ENCODE measurements around the gene PRSS21.

The PRSS21 gene

DNA sequence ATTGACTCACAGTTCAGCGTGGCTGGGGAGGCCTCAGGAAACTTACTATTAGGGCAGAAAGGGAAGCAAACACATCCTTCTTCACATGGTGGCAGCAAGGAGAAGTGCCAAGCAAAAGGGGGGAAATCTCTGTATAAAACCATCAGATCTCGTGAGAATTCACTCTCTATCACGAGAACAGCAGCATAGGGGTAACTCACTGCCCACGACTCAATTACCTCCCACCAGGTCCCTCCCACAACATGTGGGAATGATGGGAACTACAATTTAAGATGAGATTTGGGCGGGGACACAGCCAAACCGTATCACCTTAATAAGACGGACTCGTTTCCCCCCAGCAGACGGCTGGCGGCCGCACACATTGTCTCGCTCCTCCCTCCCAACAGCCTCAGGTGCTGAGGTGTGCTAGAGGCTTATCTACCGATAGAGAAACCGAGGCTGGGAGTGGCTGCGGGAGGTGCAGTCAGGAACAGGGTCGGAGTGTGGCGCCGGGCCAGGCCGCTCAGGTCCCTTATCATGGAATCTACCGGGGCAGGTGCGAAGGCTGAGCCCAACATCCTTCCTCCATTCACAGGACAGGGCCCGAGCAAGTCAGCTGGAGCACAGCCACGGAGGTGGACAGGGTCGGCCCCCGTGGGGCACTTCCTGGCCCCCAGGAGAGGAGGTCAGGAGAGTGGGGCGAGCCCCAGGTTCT, 8.2 kb downstream of the PRSS21 start:
- ChIA-PET CTCF (no interaction called here), POLR2A (no interaction called here)
- DNase-seq (ENCODE audit: extremely low spot score), result no peak
- TF ChIP-seq, protein P1, sequence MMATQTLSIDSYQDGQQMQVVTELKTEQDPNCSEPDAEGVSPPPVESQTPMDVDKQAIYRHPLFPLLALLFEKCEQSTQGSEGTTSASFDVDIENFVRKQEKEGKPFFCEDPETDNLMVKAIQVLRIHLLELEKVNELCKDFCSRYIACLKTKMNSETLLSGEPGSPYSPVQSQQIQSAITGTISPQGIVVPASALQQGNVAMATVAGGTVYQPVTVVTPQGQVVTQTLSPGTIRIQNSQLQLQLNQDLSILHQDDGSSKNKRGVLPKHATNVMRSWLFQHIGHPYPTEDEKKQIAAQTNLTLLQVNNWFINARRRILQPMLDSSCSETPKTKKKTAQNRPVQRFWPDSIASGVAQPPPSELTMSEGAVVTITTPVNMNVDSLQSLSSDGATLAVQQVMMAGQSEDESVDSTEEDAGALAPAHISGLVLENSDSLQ (IDR thresholded peaks at IDR 0.05), result no peak
- TF ChIP-seq ARNT (IDR thresholded peaks at IDR 0.05) (no peak), L3MBTL2 (conservative IDR thresholded peaks at IDR 0.05) (no peak), SUZ12 (IDR thresholded peaks at IDR 0.05) (no peak), FOXK2 (IDR thresholded peaks at IDR 0.05) (no peak), NFRKB (IDR thresholded peaks at IDR 0.05) (no peak), CTBP1 (IDR thresholded peaks at IDR 0.05; ENCODE audit: borderline replicate concordance) (no peak), LEF1 (IDR thresholded peaks at IDR 0.05; ENCODE audit: borderline replicate concordance) (no peak), HDGF (IDR thresholded peaks at IDR 0.05; ENCODE audit: borderline replicate concordance) (no peak), ZNF384 (IDR thresholded peaks at IDR 0.05) (no peak), TARDBP (IDR thresholded peaks at IDR 0.05) (no peak), ELF4 (IDR thresholded peaks at IDR 0.05) (no peak), FOXM1 (IDR thresholded peaks at IDR 0.05; ENCODE audit: borderline replicate concordance) (no peak), SP1 (IDR thresholded peaks at IDR 0.05) (no peak), FOXA1 (IDR thresholded peaks at IDR 0.05) (no peak), BHLHE40 (IDR thresholded peaks at IDR 0.05; ENCODE audit: borderline replicate concordance) (no peak)

DNA sequence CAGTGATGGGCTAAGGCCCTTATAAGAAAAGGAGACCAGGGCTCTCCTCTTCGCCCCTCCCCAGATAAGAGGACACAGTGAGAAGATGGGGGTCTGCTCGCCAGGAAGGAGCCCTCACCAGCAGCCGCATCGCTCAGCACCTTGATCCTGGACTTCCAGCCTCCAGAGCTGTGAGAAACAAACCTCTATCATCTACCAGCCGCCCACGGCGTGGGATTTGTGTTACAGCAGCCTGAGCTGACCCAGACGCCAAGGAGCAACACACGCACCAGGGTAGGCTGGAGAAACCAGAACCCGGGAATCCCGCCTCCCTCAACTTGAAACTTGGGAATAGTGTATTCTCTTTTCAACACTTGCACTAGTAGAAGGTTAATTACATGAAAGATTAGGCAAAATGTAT, 8.9 kb downstream of the PRSS21 start:
- POLR2A ChIA-PET, result no interaction called here
- CTCF ChIA-PET, result no interaction called here
- no peak for TF ChIP-seq SUZ12 (IDR thresholded peaks at IDR 0.05)
- TF ChIP-seq SP1 (IDR thresholded peaks at IDR 0.05), result no peak
- no peak for TF ChIP-seq FOXM1 (IDR thresholded peaks at IDR 0.05; ENCODE audit: borderline replicate concordance)
- TF ChIP-seq TARDBP (IDR thresholded peaks at IDR 0.05), result no peak
- TF ChIP-seq ARNT (IDR thresholded peaks at IDR 0.05), result no peak
- no peak for TF ChIP-seq LEF1 (IDR thresholded peaks at IDR 0.05; ENCODE audit: borderline replicate concordance)
- TF ChIP-seq, protein P1 (IDR thresholded peaks at IDR 0.05), result no peak
- DNase-seq (ENCODE audit: extremely low spot score), result no peak

DNA sequence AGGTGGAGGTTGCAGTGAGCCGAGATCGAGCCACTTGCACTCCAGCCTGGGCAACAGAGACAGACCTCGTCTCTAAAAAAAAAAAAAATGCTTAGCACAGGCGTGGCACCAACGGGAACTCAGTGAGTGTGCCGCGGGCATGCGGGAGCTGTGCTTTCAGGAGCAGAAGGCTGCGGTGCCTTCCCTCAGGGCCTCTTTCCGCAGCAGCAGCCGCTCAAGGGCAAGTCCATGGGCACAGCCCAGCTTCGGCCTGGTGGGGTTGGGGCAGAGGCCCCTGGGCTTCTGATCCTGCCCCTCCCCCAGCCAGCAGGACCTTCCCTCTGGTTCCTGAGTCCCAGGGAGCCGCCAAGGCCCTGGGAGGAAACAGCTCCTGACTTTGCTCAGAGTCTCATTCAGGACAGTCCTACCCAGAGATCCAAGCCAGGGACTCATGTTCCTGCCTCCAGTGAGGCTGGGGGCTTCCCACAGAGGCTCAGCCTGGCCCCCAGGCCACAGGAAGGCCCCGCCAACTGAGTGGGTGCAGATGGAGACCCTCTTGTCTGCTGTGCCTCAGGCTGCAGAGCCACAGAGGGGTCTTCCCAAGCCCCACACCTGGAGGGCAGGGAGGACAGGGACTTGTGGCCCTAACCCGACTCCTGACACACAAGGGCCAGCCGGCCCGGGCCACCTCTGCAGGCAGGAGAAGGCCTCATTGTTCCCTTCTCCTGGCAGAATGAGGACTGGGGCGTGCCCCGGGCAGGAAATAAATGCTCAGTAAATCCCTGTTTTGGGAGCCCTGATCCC, 9.7 kb downstream of the PRSS21 start:
- ChIA-PET CTCF (no interaction called here), POLR2A (no interaction called here)
- TF ChIP-seq L3MBTL2 (conservative IDR thresholded peaks at IDR 0.05) (no peak), ZNF384 (IDR thresholded peaks at IDR 0.05) (no peak), NFRKB (IDR thresholded peaks at IDR 0.05) (no peak), HDGF (IDR thresholded peaks at IDR 0.05; ENCODE audit: borderline replicate concordance) (no peak), SP1 (IDR thresholded peaks at IDR 0.05) (no peak), TARDBP (IDR thresholded peaks at IDR 0.05) (no peak), BHLHE40 (IDR thresholded peaks at IDR 0.05; ENCODE audit: borderline replicate concordance) (no peak), ARNT (IDR thresholded peaks at IDR 0.05) (no peak), FOXA1 (IDR thresholded peaks at IDR 0.05) (no peak), ELF4 (IDR thresholded peaks at IDR 0.05) (no peak), FOXK2 (IDR thresholded peaks at IDR 0.05) (no peak), SUZ12 (IDR thresholded peaks at IDR 0.05) (no peak), LEF1 (IDR thresholded peaks at IDR 0.05; ENCODE audit: borderline replicate concordance) (no peak)
- TF ChIP-seq, protein P1 (IDR thresholded peaks at IDR 0.05), result no peak
- DNase-seq (ENCODE audit: extremely low spot score), result no peak

DNA sequence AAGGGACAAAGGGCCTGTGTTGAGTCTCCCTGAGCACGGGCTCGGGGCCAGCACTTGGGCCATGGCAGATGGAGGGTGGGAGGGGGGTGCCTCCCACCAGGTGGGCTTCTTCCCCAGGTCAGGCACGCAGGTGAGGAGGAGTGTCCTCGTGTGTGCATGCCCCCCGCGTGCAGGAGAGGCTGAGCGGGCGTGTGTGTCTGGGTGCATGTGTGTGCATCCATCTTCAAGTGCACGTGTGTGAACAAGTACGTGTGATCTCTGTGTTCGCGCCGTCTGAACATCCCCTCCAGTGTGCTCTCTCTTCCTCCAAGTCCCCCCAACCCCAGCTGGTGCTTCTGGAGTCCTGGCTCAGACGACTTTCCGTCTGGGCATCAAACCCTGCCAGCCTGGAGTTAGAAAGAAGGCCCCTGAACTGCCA, 10.3 kb downstream of the PRSS21 start:
- CTCF ChIA-PET, result no interaction called here
- no peak for DNase-seq (ENCODE audit: extremely low spot score)
- POLR2A ChIA-PET, result interaction anchor here (0.6 kb wide), 1 partner anchor 146 kb away, joined by 3 read pairs; no protein-coding TSS in a partner anchor
- TF ChIP-seq SUZ12 (IDR thresholded peaks at IDR 0.05) (no peak), TARDBP (IDR thresholded peaks at IDR 0.05) (no peak), FOXM1 (IDR thresholded peaks at IDR 0.05; ENCODE audit: borderline replicate concordance) (no peak), SP1 (IDR thresholded peaks at IDR 0.05) (no peak), HDGF (IDR thresholded peaks at IDR 0.05; ENCODE audit: borderline replicate concordance) (no peak), L3MBTL2 (conservative IDR thresholded peaks at IDR 0.05) (no peak), ZNF384 (IDR thresholded peaks at IDR 0.05) (no peak), NFRKB (IDR thresholded peaks at IDR 0.05) (no peak), ARNT (IDR thresholded peaks at IDR 0.05) (no peak), BHLHE40 (IDR thresholded peaks at IDR 0.05; ENCODE audit: borderline replicate concordance) (no peak), FOXA1 (IDR thresholded peaks at IDR 0.05) (no peak), FOXK2 (IDR thresholded peaks at IDR 0.05) (no peak), CTBP1 (IDR thresholded peaks at IDR 0.05; ENCODE audit: borderline replicate concordance) (no peak), LEF1 (IDR thresholded peaks at IDR 0.05; ENCODE audit: borderline replicate concordance) (no peak), ELF4 (IDR thresholded peaks at IDR 0.05) (no peak)
- TF ChIP-seq, protein P1 (IDR thresholded peaks at IDR 0.05), result no peak
